GM19035 (cell line): Measurements from ENCODE around the gene PRKCE.
"Not testable (repeated sequence)": the region's sequence is repeated elsewhere in the genome, so short reads cannot be mapped to it uniquely, and the experiment has no call there.

ENCODE experiments used
- ATAC-seq: cut with Tn5 transposase; IDR thresholded peaks from one replicate; pipeline ENCODE4 v1.9.1; 2021; ENCODE audit not compliant: unreplicated experiment

The PRKCE gene

DNA sequence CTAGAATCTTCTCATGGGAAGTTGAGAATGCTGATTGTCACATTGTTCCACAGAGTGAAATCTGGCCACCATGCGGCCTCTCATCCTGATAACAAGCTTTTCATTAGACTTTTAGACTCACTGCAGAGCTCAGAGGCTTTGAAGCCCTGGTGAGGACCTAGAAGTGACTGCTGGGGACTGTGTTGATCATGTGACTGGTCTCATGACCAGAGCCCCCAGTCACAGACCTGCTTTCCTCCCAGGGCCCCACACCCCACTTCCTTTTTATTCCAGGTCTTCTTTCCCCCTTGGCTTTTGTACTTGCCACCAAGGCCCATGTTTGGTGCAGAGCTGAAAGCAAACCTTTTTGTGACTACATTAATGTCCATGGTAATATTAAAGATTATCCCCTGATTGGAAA is 45.2 kb downstream of the PRKCE start:
- ATAC-seq: no peak

DNA sequence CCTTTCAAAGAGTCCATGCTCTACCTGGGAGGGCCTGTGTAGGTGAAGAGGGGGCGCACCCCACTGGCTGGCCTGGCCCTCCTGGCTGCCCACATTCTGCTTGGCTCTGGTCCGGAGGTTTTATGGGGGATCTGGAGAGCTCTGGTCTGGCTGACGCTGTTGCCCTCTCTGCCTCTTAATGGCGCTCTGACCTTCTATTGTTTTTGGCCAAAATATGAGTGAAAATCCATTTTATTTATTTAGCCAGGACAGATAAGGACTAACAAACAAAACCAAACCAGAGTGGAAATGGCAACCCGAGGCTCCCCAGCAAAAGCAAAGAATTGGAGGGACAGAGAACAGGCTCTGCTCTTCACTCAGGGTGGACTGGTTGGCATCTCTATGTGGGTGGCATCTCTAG is 45.7 kb downstream of the PRKCE start:
- ATAC-seq: no peak

DNA sequence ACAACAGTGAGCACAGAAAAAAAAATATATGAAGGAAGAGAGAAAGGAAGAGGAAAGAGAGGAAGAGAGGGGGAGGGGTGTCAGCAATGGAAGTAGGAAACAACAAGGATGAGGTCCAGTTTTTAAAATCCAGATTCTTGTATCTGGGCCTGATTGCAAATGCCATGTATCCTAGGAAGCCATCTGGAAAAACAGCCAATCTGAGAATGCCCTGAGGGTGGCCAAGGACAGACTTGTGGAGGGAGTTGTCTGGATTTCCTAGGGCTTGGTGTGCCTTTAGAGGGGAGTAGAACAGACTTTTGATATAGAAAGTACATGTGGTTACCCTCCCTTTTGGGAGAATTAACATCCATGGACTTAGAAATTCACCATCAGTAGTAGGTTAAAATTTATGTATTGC is 47.1 kb downstream of the PRKCE start:
- no peak for ATAC-seq

DNA sequence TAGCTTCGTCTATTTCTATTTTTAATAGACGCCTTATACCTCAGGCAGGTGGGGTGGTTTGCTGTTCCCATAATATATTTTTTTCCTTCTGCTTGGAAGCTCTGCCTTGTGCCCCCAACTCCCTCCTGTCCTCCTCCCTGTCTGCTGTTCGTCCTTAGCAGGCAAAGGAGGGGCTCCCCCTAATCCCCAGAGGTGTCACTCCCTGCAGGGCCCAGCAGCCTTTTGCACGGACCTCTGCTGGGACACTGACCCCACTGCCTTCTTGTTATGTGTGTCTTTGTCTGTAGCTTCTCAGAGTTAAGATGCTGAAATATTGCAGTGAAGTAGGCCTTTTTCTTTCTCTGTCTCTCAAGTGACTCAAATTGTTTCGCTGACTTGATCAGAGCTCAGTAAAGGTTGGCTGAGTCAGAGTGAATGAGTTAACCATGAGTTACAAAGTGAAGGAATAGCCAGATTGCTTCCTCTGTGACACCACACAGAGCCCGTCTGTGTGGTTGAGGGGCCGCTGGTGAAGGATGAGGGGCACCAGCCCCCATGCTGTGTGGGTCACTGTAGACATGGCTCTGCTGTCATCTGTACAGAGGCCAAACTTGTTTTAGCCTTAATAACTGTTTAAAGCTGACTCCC is 47.7 kb downstream of the PRKCE start:
- ATAC-seq: no peak

DNA sequence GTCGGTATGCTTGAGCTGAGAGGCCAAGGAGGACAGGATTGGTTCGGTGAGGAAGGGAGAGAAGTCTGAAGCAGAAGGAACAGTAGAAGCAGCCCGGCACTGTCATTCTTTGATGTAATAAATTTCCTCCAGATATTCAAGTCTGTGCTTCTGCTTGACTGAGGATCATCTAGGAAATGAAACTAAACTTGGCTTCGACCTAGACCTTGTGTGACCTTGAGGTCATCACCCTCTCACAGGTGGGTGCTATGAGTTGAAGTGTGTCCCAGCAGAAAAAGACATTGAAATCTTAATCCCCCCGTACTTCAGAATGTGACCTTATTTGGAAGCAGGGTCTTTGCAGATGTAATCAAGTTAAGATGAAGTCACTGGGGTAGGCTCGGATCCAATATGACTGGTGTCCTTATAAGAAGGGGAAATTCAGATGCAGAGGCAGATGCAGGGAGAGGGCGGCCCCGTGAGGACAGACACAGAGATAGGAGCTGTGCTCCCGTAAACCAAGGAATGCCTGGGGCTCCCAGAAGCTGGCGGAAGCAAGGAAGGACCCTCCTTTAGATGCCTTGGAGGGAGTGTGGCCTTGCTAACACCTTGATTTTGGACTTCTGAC is 49.0 kb downstream of the PRKCE start:
- ATAC-seq: no peak

DNA sequence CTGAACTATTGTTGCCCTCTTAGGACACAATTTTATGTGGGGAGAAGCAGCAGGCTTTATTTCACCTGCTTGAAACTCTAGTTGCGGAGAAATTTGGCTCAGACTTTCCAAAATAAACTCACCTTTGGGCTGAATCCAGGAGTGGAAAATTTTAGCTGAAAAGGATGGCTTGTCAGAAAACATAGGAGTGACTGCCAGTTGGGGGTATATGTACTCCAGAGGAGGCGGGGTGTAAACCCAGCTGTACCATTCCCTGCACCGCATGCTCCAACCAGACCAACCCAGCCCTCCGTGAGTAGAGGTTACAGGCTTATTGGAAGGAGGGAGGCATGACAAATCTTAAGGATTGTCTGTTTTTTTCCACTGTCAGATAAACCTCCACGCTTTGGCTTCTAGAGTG is 53.8 kb downstream of the PRKCE start:
- no peak for ATAC-seq

DNA sequence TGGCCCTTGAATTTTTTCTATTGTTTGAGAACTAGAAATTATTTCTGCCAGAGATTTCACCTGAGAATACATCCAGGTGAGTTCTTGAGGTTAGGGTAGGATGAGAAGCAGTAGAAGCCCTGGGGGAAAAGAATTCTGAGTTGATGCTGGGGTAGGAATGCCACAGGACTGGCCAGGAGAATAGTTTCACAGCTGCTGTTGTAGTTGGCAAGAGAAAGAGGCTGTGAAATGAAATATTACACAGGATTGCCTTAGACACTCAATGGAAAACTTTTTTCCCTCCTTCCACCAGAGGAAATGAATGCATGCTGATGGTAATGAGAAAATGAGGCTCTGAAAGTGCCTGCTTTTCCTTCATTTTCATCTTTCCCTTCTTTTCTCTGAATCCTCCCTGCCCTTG is 54.6 kb downstream of the PRKCE start:
- ATAC-seq: no peak

DNA sequence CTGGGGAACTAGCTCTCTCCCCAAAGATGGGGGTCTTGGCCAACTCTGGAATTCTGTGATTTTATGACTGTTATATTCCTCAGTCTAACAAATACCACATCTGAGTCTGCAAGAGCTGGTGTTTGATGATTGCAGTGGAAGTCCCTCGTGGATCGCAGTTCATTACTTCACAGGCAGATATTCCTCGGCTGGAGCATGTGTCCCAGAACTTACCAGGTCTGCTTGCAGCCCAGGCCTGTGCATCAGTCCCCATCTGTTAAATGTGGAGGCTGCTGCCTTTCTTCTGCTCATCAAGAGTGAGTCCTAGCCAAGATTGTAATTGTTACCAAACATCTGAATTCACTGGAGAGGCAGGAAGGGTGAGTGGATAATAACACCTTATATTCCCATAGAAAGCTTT is 55.5 kb downstream of the PRKCE start:
- ATAC-seq: no peak

DNA sequence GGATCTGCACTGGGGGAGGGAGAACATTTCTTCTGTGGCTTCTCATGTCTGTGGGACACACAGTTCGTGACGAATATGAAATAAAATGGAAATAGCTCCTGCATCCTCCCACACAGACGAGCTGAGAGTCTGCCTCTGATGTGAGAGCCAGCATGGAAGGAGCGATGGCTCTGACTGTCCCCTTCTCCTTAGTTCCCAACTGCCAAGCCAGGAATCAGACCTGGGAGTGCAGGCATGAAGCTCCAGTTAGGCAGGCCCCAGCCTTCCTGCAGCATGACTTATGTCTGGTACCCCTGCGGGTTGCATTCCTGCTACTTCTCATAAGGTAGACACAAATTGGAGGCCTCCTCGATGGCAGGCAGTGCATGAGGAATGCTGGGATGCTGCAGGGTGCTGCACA is 56.2 kb downstream of the PRKCE start:
- no peak for ATAC-seq

DNA sequence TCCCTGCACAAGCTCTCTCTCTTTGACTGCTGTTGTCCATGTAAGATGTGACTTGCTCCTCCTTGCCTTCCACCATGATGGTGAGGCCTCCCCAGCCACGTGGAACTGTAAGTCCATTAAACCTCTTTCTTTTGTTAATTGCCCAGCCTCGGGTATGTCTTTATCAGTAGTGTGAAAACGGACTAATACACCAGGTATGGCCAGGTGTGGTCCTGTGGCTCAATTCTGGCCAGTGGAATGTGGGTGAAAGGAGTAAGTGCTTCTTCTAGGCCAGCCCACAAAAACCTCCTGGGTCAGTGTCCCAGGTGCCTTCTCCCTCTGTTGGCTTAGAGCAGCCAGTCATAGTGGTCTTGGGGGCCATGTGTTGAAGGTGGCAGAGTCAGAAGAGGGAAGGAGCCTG is 57.0 kb downstream of the PRKCE start:
- no peak for ATAC-seq

DNA sequence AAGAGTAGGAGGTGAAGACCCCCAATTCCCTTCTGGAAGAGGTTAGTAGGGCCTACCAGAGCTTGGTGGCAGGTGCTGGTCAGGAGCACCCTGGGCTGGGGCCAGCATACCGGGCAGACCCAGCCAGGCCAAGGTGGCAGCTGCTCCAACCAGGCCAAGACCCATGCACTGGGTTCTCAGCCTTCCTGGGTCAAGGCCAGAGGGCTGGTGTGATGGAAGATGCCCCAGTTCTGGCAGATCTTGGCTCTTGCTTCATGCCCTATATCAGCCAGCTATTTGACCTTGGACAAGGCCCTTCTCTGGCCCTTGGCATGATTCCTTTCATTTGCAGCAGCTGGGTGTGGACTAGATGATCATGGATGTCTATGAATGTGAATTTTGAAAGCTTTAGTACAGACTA is 57.7 kb downstream of the PRKCE start:
- ATAC-seq: no peak

DNA sequence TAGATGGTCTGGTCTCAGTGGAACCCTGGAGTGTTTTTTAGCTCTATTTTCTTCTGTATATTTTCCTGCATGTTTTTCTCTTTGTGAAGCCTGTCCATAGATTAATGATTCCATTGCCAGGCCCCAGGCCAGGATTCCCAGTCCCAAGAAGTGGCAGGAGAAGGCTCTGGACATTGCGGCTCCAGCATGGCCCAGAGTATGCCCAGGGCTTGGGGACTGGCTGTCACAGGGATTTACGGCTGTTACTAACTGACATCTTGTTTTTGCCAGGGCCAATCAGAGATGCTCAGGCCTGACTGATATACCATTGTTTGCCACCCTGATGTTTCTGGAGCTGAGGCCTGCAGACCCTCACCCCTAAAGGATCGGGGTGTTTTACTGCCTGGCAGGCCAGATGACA is 59.0 kb downstream of the PRKCE start:
- no peak for ATAC-seq

DNA sequence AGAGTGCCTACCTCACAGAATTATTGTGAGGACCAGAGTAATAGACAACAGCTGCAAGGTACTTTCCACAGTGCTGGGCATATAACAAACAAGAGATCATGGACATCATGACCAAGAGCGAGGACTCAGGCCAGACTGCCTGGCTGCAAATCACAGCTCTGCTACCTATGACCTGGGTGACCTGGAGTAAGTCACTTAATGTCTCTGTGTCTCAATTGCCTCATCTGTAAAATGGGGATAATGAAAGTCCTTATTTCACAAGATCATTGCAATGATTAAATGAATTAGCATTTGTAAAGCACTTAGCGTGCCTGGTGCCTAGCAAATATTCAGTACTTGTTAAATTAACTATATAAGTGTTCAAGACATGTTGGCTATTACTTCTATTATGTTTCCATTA is 59.7 kb downstream of the PRKCE start:
- ATAC-seq: no peak

DNA sequence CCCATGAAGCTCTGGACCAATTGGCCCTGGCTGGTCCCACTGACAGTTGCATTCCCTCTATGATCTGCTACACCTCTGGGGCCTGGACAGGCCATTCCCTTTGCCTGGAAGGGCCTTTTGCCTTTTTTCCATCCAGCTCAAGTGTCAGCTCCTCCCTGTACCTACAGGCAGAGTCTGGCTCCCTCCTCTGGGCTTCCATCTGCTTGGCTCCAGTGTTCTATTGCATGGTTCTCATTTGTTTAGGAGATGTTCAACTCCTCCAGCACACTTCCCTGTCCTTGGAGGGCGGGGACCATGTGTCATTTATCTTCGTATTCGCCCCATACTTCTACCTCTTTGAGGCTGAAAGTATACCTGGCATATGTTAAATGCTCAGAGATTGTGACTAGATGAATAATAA is 61.1 kb downstream of the PRKCE start:
- ATAC-seq: no peak

DNA sequence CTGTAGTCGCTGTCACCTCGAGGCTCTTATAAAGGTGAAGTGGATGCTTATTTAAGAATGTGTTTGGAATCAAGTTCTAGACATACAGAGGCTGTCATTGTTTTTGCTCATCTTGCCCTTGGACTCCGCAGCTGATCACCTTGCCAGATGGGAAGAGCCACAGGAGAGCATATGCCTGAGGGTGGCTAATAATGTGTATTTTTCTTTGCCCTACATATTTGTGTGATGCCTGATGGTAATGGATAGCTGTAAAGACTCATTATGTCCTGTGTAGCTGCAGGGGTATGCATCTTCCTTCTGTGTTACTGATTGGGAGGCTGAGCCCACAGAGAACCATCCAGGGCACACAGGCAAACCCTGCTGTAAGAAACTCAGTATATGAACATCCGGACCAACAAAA is 61.7 kb downstream of the PRKCE start:
- ATAC-seq: no peak

DNA sequence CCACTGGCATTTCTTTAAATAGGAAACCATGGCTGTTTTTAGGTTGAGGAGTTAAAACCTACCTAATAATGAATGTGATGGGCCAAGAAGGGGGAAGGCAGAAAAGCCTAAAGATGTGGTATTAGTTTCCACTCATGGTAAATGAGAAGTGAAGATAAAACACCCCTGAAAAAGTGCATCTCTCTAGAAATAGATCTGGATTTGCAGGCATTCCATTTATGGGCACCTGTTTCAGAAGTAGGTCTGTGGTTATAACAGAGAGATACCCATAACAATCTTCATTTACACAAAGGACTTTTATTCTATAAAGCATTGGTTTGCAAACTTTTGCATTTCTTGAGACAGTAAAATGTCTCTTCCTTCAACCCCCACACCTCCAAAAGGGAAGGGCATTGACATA is 62.1 kb downstream of the PRKCE start:
- ATAC-seq: no peak

DNA sequence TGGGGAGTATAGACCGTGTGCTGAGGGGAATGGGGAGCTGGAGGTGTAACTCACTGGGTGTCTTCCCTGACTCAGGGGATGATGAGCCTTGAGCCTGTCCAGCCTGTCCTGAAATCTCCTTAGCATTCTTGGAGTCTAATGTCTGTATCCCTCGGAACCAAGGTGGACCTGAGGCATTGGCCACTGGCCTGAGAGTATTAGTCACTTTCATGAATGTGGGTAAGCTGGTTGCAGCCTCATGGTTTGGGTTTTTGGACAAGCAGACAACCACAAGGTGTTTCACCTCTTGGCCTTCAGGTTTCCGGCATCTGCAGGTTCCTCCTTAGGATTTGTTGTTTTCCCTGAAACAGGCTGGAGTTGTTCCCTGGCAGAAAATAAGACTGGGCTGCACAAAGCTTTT is 63.2 kb downstream of the PRKCE start:
- ATAC-seq: no peak

DNA sequence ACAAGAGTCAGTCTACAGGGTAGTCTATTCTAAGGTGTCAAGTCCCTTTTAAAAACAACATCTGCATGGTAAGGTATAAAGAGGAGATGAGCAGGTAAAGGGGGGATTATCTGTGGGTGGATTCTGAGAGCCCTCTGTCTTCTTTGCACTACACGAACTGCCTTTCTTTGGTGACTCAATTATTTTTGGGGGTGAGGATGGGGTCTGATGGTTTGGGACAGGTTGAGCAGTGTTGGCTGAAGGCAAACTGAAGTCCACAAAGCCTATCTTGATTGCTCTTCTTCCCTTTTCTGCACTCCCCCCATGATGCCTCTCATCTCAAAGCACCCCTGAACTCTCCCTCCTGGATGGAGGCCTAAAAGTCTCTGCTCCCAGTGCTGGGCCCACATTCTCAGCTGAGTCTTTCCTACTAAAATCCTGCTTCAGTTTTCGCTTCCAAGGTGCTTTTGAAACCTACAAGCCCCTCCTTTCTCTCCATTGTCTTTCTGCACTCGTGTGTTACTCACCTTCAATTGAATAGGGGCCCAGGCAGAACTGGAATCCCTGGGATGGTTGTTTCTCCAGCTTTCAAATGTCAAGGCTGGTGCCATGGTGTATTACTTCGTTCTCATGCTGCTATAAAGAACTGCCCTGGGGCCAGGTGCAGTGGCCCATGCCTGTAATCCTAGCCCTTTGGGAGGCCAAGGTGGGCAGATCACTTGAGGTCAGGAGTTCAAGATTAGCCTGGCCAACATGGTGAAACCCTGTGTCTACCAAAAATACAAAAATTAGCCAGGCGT is 64.3 kb downstream of the PRKCE start:
- ATAC-seq: no peak

DNA sequence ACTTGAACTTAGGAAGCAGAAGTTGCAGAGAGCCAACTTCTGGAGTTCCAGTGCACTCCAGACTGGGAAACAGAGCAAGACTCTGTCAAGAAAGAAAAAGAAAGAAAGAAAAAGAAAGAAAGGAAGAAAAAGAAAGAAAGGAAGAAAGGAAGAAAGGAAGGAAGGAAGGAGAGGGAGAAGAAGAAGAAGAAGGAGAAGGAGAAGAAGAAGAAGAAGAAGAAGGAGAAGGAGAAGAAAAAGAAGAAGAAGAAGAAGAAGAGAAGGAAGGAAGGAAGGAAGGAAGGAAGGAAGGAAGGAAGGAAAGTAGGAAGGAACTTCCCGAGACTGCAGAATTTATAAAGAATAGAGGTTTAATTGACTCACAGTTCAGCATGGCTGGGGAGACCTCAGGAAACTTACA is 65.0 kb downstream of the PRKCE start:
- not testable (repeated sequence) for ATAC-seq

DNA sequence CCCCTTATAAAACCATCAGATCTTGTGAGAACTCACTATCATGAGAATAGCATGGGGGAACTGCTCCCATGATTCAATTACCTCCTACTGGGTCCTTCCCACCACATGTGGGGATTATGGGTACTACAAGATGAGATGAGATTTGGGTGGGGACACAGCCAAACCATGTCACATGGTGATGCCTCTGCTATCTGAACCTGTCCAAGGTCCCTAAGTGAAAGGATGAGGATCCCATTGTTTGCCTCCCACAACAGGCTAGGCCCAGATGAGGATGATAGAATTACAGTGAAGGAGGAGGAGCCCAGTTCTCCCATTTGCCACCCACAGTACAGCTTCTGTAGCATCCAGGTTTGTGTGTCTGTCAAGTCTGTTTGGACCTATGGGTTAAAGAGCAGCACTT is 65.4 kb downstream of the PRKCE start:
- no peak for ATAC-seq

DNA sequence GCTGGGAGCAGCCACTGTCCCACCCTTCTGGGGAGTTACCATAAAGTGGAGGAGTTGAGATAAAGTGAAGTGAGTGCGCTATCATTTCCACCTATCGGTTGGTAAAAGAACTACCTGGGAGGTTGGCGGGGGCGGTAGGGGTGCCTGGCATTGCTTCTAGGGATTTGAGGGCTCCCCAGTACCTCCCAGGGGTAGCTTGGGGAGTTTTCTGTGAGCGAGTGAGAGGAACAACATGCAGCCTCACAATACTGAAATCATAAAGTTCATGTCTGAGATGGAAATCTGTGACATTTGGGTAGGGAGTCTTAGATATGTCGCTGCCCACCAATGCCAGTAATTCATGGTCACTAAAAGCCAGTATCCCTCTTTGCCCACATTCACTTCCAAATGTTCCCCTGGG is 68.7 kb downstream of the PRKCE start:
- no peak for ATAC-seq

DNA sequence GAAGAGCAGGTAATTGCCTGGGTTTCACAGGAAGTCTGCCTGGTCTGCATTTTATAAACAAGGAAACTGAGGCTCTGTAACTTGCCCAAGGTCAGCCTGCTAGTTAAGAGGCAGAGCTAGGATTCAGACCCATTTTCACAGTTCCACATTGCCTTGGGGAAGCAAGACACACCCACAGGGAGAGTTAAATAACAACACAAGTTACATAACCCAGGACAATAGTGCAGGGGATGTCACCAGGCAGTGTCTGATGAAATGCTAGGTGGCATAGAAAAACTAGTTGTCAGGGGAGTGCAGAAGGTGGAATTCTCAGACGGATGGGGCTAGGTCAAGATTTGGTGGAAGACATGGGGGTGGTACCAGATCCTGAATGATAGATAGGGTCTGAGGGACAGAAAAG is 69.7 kb downstream of the PRKCE start:
- no peak for ATAC-seq

DNA sequence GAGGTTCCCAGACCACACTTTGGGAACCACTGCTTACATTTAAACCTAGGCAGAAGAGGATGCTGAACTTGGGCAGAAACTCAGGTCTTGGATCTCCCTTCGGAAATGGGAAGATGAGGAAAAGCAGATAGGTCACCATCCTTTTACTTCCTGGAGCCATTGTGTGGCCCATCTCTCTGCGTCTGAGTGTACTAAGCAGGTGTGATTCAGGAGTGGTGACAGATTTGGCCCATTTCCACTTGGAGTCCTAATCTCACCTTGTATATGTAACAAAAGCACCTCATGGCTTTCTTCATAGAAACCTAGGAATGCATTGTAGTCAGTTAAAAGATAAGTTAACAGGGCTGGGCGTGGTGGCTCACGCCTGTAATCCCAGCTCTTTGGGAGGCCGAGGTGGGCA is 71.0 kb downstream of the PRKCE start:
- no peak for ATAC-seq
